ENCODE data around the gene GIT1.
A peak's percentile ranks its signal among the peaks of the same experiment; 100 is the strongest.

Gene GIT1, protein sequence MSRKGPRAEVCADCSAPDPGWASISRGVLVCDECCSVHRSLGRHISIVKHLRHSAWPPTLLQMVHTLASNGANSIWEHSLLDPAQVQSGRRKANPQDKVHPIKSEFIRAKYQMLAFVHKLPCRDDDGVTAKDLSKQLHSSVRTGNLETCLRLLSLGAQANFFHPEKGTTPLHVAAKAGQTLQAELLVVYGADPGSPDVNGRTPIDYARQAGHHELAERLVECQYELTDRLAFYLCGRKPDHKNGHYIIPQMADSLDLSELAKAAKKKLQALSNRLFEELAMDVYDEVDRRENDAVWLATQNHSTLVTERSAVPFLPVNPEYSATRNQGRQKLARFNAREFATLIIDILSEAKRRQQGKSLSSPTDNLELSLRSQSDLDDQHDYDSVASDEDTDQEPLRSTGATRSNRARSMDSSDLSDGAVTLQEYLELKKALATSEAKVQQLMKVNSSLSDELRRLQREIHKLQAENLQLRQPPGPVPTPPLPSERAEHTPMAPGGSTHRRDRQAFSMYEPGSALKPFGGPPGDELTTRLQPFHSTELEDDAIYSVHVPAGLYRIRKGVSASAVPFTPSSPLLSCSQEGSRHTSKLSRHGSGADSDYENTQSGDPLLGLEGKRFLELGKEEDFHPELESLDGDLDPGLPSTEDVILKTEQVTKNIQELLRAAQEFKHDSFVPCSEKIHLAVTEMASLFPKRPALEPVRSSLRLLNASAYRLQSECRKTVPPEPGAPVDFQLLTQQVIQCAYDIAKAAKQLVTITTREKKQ

DNA sequence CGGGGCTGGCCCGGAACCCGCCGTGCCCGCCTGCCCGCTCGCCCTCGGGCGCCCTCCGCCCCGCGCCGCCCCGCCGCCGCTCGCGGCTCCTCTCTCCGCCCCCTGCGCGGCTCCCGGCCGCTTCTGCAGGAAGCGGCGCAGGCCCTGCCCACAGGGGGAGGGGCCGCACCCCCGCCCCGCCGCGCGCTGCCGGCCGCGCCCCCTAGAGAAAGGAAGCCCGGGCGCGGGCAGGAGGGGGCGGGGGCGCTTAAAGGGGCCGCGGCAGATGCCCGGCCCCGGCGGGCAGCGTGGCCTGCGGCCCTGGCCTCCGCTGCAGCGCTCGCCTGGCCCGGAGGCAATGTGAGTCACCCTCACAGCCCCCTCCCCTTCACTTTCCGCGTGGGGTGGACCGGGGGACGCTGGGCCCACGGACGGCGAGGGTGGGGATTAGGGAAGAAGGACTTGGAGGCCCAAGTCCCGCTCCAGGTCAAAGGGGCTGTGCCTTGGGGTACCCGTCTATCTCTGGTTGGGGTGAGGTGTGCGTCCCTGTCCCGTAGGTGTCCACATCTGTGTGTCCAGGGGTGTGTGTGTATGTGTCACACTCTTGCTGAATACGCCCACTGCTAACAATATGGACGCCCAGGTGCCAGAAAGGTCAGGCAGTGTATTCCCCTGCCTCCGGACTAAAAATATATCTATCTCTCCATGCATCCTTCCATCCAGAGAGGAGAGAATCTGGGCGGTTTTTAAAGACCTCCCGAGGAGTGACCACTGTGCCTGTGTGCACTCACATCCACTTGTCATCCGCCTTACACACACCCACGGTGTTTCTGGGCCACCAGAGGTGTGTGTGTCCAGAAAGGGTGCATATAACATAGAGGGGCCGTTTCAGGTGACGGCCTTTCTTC is at the start of gene GIT1:
GIT1 (minus strand) TSS at position 125 of the 887 bp plus-strand sequence. CDS start 270 bp downstream, outside the sequence.
- DNase-seq (ENCODE audit: low read depth), result peak; percentile 82

DNA sequence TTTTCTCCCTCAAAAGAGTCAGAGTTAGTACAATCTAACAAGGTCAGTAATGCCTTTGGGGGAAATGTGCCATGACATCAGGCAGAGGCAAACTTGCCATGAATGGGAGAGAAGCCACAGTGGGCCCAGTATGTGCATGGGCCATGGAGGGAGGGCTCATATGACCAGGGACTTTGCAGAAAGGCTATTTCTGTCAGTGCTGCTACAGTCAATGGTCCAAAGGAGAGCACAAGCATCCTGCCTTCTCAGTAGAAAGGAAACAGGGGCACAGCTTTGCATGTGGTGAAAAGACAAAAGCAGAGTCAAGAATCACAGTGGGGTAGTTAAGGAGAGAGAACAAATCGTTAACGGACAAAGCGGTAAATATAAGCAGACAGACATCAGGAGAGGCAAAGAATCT is 44.4 kb upstream of the GIT1 start:
- no peak for DNase-seq (ENCODE audit: low read depth)

DNA sequence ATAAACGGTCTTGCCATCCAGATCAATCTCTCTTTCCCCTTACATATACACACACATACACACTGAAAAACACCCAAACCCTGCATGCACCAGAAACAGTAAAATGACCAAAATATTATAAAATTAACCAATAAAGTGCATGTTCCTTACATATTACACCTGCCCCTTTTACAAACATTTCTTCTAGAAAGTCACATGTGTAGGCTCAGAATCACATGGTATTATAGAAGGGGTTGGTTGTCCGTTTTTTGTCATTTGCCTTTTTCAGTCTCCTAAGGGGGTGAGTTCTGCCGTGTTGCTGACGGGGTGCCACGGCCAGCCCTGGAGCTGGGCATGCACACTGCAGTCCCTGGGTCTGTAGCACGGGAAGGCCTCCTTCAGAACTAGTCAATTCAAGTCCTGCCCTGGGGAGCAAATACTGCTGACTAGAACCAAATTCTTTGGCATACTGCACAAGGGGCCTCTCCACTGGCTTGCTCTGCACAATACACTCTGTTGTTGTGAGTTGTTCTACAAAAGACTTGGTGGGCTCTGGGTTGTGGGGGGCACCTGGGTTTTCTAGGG is 41.3 kb upstream of the GIT1 start:
- DNase-seq (ENCODE audit: low read depth), result no peak

DNA sequence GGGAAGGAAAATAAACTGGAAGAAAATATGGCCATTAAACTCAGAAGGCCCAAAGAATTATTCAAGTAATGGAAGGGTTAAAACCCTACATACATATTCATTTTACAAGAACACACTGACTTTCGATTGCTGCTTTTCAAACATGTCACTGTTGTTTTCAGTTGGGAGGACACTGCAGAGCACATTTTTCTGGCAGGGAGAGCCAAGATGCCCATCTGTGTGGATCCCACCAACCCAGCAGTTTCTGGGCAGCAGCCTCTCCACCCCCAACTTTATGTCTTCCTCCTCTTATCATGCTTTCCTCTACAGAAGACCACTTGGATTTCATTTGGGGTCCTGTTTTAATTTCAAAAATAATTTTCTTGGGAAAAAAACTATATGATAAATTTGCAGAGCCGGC is 40.4 kb upstream of the GIT1 start:
- no peak for DNase-seq (ENCODE audit: low read depth)

DNA sequence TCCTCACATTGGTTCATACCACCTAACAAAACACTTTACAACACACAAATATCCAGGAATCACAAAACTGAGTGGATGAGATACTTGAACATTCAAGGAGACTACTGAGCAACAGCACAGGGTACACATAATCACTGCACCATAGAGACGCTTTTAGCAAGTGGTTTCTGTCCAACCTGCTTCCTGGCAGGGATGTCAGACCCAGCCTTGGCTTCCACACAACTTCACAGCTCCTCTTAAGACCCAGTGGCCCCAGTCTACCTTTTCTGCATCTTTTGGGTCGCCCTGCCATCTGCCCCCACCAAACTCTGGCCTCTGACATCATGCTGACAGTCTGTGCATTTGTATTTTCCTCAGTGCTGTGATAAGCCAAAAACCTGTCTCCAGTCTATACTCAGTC is 39.2 kb upstream of the GIT1 start:
- DNase-seq (ENCODE audit: low read depth), result no peak

DNA sequence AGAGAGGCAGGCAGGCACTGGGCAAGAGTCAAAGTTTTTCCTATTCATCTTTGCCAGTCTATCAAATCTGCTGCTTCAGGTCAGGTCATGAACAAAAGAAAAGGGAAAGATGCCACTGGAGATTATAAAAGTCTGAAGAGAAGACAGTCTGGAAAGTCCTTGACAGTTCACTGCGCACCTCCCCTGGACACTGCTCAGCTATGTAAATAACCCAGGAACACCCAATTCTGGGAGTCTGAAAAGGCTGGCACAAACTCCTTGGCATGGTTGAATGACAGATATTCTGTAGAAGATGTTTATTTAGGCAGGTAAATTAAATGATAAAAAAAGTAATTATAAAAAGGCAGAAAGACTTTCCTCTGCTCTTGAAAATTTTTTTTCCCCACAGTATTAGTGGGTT is 38.5 kb upstream of the GIT1 start:
- no peak for DNase-seq (ENCODE audit: low read depth)

DNA sequence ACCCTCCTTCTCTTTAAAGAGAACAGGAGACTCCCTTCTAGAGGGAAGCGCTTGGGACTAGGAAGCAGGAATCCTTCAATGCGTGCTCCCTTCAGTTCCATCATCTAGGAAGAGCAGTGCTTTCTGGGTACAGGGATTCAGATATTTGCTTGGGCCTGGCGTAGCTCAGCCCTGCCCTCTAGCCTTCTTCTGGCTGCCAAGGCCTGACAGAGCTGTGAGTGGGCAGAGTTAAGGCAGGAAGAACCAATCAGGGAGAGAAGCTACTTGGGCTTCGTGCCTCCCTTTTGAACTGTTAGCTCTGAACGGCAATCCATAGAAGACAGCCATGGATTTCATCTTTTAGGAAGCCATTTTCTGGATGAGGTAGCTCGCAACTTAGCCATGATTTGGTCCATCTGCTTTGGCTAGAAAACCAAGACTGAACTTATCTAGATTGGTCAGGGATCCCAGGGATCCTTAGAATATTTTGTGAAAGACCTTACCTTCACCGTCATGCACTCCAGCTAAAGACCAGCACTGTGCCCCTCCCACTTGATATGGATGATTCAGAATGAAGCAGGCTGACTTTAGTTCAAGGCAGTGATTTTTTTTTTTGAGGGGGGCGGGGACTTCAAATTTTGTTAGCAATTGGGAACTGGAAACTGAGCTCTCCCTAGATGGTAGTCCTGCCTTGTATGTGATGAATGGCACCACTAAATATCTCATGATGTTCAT is 35.7 kb upstream of the GIT1 start:
- no peak for DNase-seq (ENCODE audit: low read depth)

DNA sequence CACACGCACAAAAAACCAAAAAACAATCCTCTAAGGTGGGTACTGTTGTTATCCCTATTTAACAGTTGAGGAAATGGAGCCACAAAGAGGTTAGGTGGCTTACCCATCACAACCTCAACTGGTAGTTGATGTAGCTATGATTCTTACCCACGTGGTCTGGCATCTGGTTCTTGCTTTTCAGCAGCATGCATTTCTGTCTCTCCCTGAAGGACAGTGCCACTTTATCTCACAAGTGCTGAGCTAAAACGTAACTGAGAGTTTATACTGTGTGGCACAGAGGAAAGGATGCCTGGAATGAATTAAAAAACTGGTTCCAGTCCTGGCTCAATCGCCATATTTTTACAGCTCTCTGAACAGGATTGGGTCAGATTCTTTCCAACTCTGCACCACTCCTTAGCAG is 35.1 kb upstream of the GIT1 start:
- DNase-seq (ENCODE audit: low read depth), result no peak

DNA sequence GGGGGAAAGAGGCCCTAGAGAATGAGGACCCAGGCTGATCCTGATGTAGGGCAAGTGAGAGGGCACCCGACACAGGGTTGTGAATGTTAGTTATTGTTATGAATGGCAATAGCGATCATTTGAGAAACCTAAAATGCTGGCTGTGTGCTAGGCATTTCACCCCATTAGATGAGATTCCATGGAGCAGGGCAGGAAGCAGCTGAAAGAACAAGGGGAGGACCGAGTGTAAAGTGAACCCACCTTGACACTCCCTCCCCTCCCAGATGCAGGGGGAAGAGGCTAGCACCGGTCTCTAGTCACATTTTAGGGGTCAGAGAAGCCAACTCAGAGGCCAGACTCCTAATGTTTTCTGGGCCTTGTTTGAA is 33.8 kb upstream of the GIT1 start:
- DNase-seq (ENCODE audit: low read depth), result no peak

DNA sequence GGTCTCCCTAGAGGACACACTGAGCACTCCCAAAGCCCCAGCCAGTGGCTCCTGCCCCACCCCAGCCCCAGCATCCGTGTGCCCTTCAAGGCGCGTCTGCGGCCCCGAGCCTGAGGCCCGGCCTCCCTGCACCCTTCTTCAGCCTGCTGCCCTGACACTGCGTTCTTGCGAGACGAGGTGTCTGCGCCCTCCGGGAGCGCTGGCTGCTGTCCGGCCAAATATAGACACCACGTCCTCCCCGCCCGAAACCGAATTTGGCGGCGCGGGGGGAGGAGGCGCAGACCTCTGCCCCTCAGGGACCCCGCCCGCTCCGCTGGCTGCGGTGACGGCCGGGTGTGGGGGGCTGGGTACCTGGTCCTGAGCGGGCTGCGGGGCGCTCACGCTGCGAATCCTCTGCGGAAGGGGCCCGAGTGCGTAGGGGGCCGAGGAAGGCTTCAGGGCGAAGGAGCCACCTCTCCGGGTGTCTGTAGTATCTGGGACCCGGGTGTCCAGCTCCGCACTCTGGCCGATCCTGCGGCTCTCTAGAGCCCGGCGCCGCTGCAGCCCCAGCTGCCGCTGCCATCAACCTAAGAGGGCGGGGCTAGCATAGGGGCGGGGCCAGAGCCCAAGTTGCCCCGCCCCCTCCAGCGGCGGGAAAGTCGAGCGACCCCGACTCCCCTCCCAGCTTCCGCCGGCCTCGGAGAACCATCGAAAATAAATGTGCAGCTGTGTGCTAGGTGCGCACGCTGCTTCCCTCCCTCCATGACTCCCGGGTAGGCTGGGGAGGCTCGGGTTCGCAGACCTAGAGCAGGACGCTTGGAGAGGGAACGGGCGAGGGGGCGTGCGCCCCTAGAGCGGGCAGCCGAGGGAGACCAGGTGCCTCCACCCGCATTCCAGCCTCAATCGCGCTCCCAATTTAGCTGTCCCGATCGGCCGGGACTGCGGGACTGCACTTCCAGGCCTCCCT is 33.2 kb upstream of the GIT1 start, which contains the start of gene CORO6:
CORO6 (minus strand) TSS at position 576 of the 946 bp plus-strand sequence. CDS start 1,491 bp downstream, outside the sequence.
- peak; percentile 50 for DNase-seq (ENCODE audit: low read depth)

DNA sequence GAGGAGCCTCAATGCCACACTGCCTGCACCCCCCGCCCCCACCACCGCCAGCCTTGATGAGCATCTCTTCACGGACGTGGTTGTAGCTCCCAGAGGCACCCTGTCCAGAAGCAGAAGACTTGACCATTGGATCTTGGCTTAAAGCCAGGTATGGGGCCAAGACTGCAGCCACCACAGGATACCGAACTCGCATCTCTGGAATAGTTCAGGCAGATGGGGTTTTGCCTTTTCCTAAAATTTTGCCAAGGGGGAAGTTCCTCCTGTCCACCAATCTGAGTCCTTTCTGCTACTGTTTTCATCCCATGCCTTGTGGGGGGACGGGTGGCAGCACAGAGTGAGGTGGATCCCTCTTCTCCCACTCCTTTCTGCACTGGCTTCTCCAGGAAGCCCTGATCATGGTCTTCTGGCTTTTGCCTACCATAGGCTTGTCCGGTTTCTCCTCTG is 32.3 kb upstream of the GIT1 start:
- no peak for DNase-seq (ENCODE audit: low read depth)

DNA sequence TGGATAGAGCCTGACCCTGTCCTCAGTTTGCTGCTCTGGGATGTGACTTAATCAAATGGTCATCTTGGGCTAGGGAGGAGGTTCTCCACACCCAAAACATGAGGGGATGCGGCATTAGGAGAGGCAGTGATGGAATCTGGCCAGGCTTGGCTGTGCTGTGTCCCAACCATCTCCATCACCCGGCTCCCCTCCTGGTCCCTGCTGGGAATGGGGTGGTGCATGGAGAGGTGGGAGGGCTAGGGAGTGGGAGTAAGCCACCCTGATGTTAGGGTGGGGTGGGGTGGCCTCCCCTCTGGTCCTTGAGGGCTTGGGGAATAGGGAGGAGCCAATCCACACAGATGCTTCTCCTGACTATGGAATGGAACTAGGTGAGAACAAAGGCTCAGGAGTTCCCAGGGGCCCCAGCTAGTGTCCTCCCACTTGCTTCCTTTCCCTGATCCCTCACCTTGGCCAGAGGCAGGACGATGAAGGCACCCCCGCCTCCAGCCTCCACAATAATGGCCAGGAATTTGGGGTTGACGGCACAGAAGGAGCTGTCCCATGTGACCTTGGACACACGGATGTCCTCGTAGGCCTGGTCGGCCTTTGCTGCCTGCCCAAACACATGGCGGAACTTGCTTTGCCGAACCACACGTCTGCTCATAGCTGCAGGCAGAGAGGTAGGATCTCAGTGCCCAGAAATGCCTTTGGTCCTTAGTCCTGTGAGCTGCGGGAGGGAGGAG is 31.5 kb upstream of the GIT1 start:
- no peak for DNase-seq (ENCODE audit: low read depth)

DNA sequence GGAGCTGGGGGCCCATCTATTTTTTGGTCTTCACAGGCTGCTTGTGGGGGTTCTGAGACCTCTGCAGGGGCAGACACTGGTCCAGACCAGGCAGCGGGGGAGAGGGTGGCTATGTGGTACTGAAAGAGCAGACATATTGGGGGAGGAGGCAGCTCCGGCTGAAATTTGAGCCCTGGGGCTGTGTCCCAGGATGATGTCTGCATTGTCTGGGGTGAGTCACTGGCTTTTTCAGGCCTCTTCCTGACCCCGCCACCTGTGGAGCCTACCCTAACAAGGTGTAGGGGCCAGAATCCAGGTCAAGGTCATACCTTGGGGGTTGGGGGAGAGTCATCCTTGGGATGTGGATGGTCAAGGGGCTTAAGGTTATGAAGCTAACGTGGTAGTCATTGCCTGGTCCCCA is 30.8 kb upstream of the GIT1 start:
- DNase-seq (ENCODE audit: low read depth), result no peak

DNA sequence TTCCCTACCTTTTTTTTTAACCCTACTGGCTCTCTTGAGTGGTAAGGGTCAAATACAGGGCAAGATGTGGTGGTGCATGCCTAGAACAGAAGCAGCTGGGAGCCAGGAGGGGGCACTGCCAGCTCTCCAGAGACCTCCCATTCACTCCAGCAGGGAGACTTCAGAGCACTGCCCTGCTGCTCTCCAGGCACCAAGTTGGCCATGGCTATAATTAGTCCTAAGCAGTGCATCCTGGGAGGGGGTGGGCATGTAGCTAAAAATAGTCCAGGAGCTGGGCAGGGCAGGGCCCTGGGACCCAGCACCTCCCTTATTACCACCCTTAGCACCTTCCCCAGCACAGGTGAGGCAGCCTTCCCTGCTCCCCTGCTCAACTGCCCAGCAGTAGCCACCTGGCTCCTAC is 29.8 kb upstream of the GIT1 start:
- no peak for DNase-seq (ENCODE audit: low read depth)

DNA sequence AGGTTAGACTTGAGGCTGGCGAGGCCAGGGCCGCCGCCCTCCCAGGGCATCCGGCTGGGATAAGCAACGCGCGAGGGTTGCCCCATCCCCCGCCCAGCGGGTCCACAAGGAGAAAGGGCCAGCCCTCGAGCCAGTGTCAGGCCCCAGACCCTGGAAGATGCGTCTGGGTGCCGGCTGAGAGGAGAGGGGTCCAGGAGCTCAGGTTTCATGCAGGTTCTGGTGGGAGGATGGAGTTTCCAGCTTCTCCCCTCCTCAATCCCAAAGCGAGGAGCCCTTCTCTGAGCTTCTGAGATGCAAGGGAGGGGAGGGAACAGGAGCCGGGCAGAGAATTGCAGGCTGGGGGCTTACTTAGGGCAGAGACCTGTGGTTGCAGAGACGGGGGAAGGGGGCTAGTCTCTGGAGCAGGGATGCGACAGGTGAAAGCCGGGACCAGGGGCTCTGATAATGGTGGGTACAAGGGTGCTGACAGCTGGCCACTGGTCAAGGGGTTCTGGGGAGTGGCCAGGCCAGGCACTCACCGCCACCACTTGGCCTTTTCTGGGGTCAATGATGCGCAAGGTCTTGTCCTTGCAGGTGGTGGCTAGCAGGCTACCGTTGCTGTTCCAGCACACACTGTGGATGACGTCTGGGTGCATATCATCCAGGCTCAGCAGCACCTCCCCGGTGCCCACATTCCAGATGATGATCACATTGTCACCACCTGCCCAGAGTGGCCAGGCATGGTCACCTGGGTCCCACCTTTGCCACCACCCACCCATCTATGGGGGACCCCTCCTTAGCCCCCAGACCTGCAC is 29.0 kb upstream of the GIT1 start:
- DNase-seq (ENCODE audit: low read depth), result no peak

DNA sequence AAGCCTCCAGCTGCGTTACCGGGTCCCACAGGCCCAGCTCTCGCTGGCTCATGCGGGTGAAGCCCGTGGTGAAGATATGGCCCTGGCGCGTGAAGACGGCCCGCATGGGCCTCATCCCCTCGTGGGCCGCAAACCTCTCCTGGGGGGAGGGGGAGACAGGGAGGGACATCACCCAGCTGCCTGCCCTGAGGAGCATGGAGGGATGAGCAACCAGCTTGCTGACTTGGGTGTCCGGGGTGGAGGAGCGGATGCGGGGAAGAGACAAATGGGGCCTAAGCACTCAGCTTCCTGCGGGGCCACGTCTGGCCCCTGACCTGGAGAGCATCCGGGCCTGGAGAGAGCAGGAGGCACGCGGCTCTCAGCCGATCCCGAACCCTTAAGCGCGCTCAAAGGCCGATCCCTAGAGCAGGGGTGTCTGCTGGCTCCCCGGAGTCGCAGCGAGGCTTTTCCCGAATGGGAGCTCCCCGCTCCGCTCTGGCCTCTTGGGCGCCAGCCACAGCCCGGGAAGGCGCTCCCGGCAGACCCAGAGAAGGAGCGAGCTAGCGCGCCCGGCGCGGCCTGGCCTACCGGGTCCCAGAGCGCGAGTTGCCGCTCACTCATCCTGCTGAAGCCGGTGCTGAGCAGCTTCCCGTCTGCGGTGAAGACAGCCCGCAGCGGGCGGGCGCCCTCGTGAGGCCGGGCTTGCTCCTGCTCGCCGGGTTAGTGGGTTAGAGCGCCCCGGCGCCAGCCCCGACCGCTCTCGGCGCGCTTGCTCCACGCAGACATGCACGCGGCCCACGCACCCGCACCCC is 28.2 kb upstream of the GIT1 start:
- peak; percentile 81 for DNase-seq (ENCODE audit: low read depth)

DNA sequence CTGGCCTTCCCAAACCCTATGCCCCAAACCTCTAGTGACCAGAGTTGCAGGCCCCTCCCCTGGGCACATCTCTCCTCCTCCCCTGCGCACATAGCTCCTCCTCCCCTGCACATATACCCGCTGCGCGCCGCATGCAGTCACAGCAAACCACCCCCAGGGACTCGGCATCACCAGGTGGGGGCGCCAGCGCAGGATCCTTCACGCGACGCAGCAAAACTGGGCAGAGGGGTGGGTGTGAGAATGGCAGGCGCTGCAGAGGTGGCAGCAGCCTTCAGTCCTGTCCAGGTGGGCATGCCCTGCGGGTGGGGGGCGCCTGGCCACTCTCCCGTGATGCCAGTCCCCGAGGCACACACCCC is 27.7 kb upstream of the GIT1 start:
- peak; percentile 78 for DNase-seq (ENCODE audit: low read depth)

Measured in stimulated activated CD8-positive, alpha-beta memory T cell treated with anti-CD3 and anti-CD28 coated beads, Interleukin-12 subunit alpha, Interleukin-12 subunit beta, amount 100 ng/mL, for 4 hours (primary cell).